ENCODE measurements around the gene ALKBH6. TPM values are rescaled to one million over a fixed set of nuclear protein-coding genes. Genes with fewer than 3 reads are reported as not detected.

ALKBH6 gene
- total and polyA plus RNA-seq, 2 of the 13 experiments (the other 11 are each of a cell fraction or from before 2014, with no cell fraction given), result 13.7 to 18.1 TPM

GRCh38 chr19:36008336-36008978 lies 5.6 kb downstream of the ALKBH6 start, which contains the start of gene SYNE4 (continued):
- TF ChIP-seq, protein P1, sequence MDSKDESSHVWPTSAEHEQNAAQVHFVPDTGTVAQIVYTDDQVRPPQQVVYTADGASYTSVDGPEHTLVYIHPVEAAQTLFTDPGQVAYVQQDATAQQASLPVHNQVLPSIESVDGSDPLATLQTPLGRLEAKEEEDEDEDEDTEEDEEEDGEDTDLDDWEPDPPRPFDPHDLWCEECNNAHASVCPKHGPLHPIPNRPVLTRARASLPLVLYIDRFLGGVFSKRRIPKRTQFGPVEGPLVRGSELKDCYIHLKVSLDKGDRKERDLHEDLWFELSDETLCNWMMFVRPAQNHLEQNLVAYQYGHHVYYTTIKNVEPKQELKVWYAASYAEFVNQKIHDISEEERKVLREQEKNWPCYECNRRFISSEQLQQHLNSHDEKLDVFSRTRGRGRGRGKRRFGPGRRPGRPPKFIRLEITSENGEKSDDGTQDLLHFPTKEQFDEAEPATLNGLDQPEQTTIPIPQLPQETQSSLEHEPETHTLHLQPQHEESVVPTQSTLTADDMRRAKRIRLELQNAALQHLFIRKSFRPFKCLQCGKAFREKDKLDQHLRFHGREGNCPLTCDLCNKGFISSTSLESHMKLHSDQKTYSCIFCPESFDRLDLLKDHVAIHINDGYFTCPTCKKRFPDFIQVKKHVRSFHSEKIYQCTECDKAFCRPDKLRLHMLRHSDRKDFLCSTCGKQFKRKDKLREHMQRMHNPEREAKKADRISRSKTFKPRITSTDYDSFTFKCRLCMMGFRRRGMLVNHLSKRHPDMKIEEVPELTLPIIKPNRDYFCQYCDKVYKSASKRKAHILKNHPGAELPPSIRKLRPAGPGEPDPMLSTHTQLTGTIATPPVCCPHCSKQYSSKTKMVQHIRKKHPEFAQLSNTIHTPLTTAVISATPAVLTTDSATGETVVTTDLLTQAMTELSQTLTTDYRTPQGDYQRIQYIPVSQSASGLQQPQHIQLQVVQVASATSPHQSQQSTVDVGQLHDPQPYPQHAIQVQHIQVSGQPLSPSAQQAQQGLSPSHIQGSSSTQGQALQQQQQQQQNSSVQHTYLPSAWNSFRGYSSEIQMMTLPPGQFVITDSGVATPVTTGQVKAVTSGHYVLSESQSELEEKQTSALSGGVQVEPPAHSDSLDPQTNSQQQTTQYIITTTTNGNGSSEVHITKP (CRISPR knock-in tag; IDR thresholded peaks at IDR 0.05; ENCODE audit: low read depth), result 0 out of 2 replicates have a peak, but pooled peaks have one; percentile 72
- TF ChIP-seq DMAP1 (CRISPR knock-in tag; IDR thresholded peaks at IDR 0.05) (peak; percentile 68), PAX8 (CRISPR knock-in tag; IDR thresholded peaks at IDR 0.05; ENCODE audit: borderline replicate concordance) (no peak), NR1H2 (CRISPR knock-in tag; IDR thresholded peaks at IDR 0.05; ENCODE audit: borderline replicate concordance, low read depth) (0 out of 2 replicates have a peak, but pooled peaks have one; percentile 37), IRX3 (CRISPR knock-in tag; IDR thresholded peaks at IDR 0.05; ENCODE audit: borderline replicate concordance, low read depth) (0 out of 2 replicates have a peak, but pooled peaks have one; percentile 30), SYNCRIP (IDR thresholded peaks at IDR 0.05; ENCODE audit: insufficient read depth, low read depth, low read length) (no peak), POLR2A (IDR thresholded peaks at IDR 0.05; ENCODE audit: insufficient read depth in 1 of 2, low read depth in 2 of 2, low read length in 2 of 2) (peak; percentile 80 to 94), ZIK1 (CRISPR knock-in tag; IDR thresholded peaks at IDR 0.05; ENCODE audit: borderline replicate concordance, low read depth) (0 out of 2 replicates have a peak, but pooled peaks have one; percentile 47), KDM5A (IDR thresholded peaks at IDR 0.05; ENCODE audit: borderline replicate concordance, low read length) (no peak), ZNF674 (CRISPR knock-in tag; IDR thresholded peaks at IDR 0.05; ENCODE audit: low read depth) (no peak), ZNF720 (CRISPR knock-in tag; IDR thresholded peaks at IDR 0.05) (no peak), NR2F2 (IDR thresholded peaks at IDR 0.05; ENCODE audit: borderline replicate concordance, low read depth) (no peak; the same call in 1 of the 2 replicates), PCBP2 (optimal IDR thresholded peaks at IDR 0.05; ENCODE audit: low read depth, low read length, poor library complexity, severe bottlenecking) (no peak), TBP (CRISPR knock-in tag; IDR thresholded peaks at IDR 0.05) (no peak), SCMH1 (CRISPR knock-in tag; IDR thresholded peaks at IDR 0.05; ENCODE audit: borderline replicate concordance) (no peak), ONECUT2 (CRISPR knock-in tag; IDR thresholded peaks at IDR 0.05) (no peak), ZSCAN21 (CRISPR knock-in tag; IDR thresholded peaks at IDR 0.05; ENCODE audit: borderline replicate concordance) (no peak), SOX13 (IDR thresholded peaks at IDR 0.05) (no peak), SOX13 (CRISPR knock-in tag; conservative IDR thresholded peaks at IDR 0.05 in 1 of 2, IDR thresholded peaks at IDR 0.05 in 1 of 2) (no peak; a peak in 1 of 4 replicates), ZNF792 (CRISPR knock-in tag; IDR thresholded peaks at IDR 0.05) (peak; percentile 55; the same call in 1 of the 2 replicates), ZNF431 (CRISPR knock-in tag; IDR thresholded peaks at IDR 0.05; ENCODE audit: borderline replicate concordance, low read depth) (no peak), NCOA2 (CRISPR knock-in tag; IDR thresholded peaks at IDR 0.05) (no peak)
- TF ChIP-seq, protein P2, sequence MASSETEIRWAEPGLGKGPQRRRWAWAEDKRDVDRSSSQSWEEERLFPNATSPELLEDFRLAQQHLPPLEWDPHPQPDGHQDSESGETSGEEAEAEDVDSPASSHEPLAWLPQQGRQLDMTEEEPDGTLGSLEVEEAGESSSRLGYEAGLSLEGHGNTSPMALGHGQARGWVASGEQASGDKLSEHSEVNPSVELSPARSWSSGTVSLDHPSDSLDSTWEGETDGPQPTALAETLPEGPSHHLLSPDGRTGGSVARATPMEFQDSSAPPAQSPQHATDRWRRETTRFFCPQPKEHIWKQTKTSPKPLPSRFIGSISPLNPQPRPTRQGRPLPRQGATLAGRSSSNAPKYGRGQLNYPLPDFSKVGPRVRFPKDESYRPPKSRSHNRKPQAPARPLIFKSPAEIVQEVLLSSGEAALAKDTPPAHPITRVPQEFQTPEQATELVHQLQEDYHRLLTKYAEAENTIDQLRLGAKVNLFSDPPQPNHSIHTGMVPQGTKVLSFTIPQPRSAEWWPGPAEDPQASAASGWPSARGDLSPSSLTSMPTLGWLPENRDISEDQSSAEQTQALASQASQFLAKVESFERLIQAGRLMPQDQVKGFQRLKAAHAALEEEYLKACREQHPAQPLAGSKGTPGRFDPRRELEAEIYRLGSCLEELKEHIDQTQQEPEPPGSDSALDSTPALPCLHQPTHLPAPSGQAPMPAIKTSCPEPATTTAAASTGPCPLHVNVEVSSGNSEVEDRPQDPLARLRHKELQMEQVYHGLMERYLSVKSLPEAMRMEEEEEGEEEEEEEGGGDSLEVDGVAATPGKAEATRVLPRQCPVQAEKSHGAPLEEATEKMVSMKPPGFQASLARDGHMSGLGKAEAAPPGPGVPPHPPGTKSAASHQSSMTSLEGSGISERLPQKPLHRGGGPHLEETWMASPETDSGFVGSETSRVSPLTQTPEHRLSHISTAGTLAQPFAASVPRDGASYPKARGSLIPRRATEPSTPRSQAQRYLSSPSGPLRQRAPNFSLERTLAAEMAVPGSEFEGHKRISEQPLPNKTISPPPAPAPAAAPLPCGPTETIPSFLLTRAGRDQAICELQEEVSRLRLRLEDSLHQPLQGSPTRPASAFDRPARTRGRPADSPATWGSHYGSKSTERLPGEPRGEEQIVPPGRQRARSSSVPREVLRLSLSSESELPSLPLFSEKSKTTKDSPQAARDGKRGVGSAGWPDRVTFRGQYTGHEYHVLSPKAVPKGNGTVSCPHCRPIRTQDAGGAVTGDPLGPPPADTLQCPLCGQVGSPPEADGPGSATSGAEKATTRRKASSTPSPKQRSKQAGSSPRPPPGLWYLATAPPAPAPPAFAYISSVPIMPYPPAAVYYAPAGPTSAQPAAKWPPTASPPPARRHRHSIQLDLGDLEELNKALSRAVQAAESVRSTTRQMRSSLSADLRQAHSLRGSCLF (CRISPR knock-in tag; IDR thresholded peaks at IDR 0.05; ENCODE audit: borderline replicate concordance), result no peak

All from HepG2 (cell line).